Dermis microvascular lymphatic vessel endothelial cell (primary cell): ENCODE results near the gene FAM98C. TPM values are rescaled to one million over a fixed set of nuclear protein-coding genes. Genes with fewer than 3 reads are reported as not detected.
"Not testable (repeated sequence)": the region's sequence is repeated elsewhere in the genome, so short reads cannot be mapped to it uniquely, and the experiment has no call there.

Experiments
- DNase-seq, 2 donors: peaks; one replicate each; pipeline versions ENCODE4 v3.0.0 to v3.0.0-alpha.2; 2010; ENCODE audit warnings: low read depth in 2 of 2
- total RNA-seq: library from RNA; depleted of rRNA; stranded (reverse); fragments of >200 nt; gene quantifications from 2 replicates; pipeline ENCODE4 v1.2.1, GENCODE V29; 2014

FAM98C gene
- 4.6 and 6.4 TPM in 2 replicates for total RNA-seq

- DNase-seq, result peak; percentile 88 to 98
Observed at GRCh38 chr19:38402967-38403674, at the start of gene FAM98C. Gene FAM98C (plus strand): TSS chr19:38403093. CDS start chr19:38403154, 61 bp downstream.

GRCh38 chr19:38355728-38356725 lies 46.9 kb upstream of the FAM98C start:
- no peak for DNase-seq

GRCh38 chr19:38358071-38358470 lies 44.8 kb upstream of the FAM98C start:
- no peak for DNase-seq

DNA sequence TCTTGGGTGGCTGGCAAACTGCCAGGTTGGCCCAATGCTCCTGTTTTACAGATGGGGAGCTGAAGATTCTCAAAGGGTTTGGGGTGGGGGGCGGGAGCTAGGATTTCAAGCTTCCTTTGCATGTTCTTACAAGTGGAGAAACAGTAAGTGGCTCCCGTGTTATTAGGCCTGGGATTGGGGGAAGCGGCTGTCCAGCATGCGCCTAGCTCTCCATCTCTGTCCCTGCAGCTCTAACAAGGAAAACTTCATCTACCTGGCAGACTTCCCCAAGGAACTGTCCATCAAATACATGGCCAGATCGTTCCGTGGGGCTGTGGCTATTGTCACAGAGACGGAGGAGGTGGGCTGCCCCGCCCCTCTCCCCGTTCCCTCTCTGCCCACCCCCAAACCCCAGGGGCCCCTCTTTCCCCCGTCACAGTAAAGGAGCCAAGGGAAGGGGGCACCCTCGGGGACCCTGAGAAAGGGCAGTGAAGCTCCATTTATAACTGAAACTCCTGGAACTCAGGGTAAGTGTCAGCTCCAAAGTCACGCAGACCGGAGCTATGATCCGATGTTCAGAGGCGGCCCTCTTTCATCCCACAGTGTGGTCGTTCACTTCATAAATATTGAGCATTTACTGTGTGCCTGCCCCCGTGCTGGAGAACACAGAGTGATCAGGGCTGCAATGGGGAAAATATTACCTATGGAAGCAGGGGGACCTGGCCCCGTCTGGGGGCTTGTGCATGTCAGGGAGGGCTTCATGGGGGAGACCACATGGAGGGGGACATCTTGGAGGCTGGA lies 43.5 kb upstream of the FAM98C start:
- no peak for DNase-seq

DNA sequence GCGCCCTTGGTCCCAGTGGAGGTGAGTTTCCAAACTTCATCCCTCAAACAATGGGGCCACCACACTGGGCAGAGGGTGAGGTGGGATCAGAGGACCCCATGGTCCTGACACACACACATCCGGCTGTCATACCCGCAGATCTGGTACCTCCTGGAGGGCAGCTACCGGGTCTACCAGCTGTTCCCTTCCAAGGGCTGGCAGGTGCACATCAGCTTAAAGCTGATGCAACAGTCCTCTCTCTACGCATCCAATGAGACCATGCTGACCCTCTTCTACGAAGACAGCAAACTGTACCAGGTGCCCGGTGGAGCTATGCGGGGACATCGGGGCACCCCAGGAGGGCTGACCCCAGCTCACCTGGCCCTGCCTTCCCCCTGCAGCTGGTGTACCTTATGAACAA lies 42.5 kb upstream of the FAM98C start:
- DNase-seq, result no peak

GRCh38 chr19:38360839-38361631 lies 41.9 kb upstream of the FAM98C start:
- no peak for DNase-seq

DNA sequence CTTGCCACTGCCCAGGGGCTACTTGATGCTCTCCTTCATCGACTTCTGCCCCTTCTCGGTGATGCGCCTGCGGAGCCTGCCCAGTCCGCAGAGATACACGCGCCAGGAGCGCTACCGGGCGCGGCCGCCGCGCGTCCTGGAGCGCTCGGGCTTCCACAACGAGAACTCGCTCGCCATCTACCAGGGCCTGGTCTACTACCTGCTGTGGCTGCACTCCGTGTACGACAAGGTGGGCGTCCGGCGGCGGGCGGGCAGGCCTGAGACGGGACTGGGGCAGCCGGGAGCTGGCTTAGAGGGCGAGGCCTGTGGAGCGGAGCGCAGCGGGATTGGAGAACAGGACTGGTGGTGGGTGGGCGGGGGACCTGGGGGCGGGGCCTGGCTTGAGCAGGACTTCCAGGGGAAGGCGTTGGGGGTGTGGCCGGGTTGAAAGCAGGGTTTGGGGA lies 41.2 kb upstream of the FAM98C start:
- peak; percentile 47 to 82 for DNase-seq

DNA sequence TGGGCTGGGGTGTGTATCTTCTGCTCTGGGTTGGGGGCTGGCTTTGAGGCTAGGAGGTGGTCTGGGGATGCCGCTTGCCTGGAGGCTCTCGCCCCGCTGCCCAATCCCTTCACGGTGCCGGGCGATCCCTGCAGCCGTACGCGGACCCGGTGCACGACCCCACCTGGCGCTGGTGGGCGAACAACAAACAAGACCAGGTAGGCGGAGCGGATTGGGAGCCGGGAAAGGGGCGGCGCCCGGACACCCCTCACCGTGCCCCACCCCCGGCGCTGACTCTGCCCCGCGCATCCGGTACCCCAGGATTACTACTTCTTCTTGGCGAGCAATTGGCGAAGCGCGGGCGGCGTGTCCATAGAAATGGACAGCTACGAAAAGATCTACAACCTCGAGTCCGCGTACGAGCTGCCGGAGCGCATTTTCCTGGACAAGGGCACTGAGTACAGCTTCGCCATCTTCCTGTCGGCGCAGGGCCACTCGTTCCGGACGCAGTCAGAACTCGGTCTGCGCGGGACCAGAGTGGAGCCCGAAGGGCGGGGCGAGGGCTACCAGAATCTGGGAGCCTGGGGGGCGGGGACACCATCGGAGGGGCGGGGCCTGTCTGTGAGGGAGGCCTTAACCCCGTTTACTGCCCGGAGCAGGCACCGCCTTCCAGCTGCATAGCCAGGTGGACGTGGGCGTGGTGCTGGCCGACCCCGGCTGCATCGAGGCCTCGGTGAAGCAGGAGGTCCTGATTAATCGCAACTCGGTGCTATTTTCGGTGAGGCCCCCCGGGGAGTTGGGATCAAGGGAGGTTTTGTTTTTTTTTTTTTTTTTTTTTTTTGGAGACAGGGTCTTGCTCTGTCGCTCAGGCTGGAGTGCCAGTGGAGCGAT lies 40.6 kb upstream of the FAM98C start:
- peak; percentile 44 to 61 for DNase-seq

- DNase-seq, result not testable (repeated sequence)
Observed at GRCh38 chr19:38362946-38363688, 39.8 kb upstream of the FAM98C start.

- DNase-seq, result no peak
Observed at GRCh38 chr19:38367041-38367440, 35.9 kb upstream of the FAM98C start.

GRCh38 chr19:38369584-38369983 lies 33.3 kb upstream of the FAM98C start:
- DNase-seq, result no peak

DNA sequence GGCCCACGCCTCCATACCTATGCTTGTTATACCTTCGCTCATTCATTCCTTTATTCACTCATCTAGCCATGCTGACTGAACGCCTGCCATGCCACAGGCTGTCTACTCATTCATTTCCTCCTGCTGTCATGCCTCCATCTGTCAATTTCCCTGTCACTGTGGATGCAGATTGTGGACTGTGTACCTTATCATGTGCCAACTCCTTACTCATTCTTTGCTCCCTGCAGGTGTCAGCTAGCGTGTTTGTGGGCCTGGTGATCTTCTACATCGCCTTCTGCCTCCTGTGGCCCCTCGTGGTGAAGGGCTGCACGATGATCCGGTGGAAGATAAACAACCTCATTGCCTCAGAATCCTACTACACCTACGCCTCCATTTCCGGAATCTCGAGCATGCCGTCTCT lies 32.6 kb upstream of the FAM98C start:
- DNase-seq, result no peak

DNA sequence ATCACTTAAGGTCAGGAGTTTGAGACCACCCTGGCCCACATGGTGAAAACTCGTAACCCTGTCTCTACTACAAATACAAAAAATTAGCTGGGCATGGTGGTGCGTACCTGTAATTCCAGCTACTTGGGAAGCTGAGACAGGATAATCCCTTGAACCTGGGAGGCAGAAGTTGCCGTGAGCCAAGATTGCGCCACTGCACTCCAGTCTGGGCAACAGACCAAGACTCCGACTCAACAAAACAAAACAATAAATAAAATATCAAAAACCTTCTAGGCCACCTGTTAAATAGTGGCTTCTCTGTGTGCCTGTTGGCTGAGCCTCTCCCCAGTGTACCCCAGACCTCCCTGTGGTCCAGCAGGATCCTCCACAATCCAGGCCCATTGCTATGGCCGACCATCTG lies 31.8 kb upstream of the FAM98C start:
- no peak for DNase-seq

GRCh38 chr19:38373907-38374331 lies 29.0 kb upstream of the FAM98C start:
- DNase-seq, result no peak

GRCh38 chr19:38374332-38375097 lies 28.4 kb upstream of the FAM98C start, which contains the start of gene PSMD8:
Gene PSMD8 (plus strand): TSS chr19:38374571. CDS start chr19:38374602, 31 bp downstream.
- DNase-seq, result peak; percentile 97 to 98

GRCh38 chr19:38375098-38375493 lies 27.8 kb upstream of the FAM98C start:
- no peak for DNase-seq

GRCh38 chr19:38375748-38376147 lies 27.1 kb upstream of the FAM98C start:
- DNase-seq, result no peak

GRCh38 chr19:38376576-38376975 lies 26.3 kb upstream of the FAM98C start:
- DNase-seq, result no peak
